Psoas muscle (tissue), 8 donors: ENCODE measurements around the gene MAL. TPM values are rescaled to one million over a fixed set of nuclear protein-coding genes. Genes with fewer than 3 reads are reported as not detected.

Source experiments
- ATAC-seq, 4 donors: fragments of 200-7000 bp; cut with Tn5 transposase; one replicate each; pipeline ENCODE4 v1.9.1; 2020; ENCODE audit warnings: moderate library complexity in 3 of 4, mild to moderate bottlenecking in 2 of 4
- DNase-seq, 2 donors: peaks; one replicate each; pipeline ENCODE4 v3.0.0-alpha.2; 2020
- H3K27ac ChIP-seq: fragments of 200-600 bp; one replicate; pipeline ENCODE4 v1.8.0; 2022
- H3K27me3 ChIP-seq, 3 donors: fragments of 200-600 bp in 1 of 3; one replicate each; pipeline versions ENCODE4 v1.6.1 to v1.8.0; 2013 to 2022; ENCODE audit warnings: low read length in 2 of 3, mild to moderate bottlenecking in 2 of 3, moderate library complexity in 1 of 3; ENCODE audit not compliant: insufficient read depth in 3 of 3
- H3K36me3 ChIP-seq, 2 donors: fragments of 200-600 bp in 1 of 2; one replicate each; pipeline versions ENCODE4 v1.6.1 to v1.8.0; 2013 to 2022; ENCODE audit warnings: low read depth in 1 of 2, mild to moderate bottlenecking in 1 of 2, moderate library complexity in 1 of 2; ENCODE audit not compliant: insufficient read depth in 1 of 2
- H3K4me1 ChIP-seq: fragments of 200-600 bp; one replicate; pipeline ENCODE4 v1.8.0; 2022
- H3K4me3 ChIP-seq: fragments of 200-600 bp; one replicate; pipeline ENCODE4 v1.8.0; 2022; ENCODE audit warnings: mild to moderate bottlenecking
- H3K9me3 ChIP-seq: fragments of 200-600 bp; one replicate; pipeline ENCODE4 v1.8.0; 2022
- WGBS, 3 donors: extraction: QIAGEN DNeasy Blood & Tissue Kit; methylation state at CpG; one replicate each; pipeline versions ENCODE4 v1.1.6 to v1.1.7; 2013; 5-methylcytosine and 5-hydroxymethylcytosine counted together
- intact Hi-C, 2 donors: fragments of 100-400 bp; cut with DNase I; formaldehyde crosslinking; loops; one replicate each; pipeline versions ENCODE4 v1.11.0 to v1.14.2; 2022
- polyA plus RNA-seq, 3 donors: library from polyadenylated mRNA; stranded (reverse); fragments of 200-250 nt; gene quantifications; one replicate each; pipeline ENCODE4 v1.2.3, GENCODE V29; 2013
- total RNA-seq, 4 donors: library from RNA; stranded (reverse); fragmentation: NEBNext Ultra II Directional in 2 of 4; extraction: Animal tissue kit (Norgen Biotek cat#: 25700) in 2 of 4; gene quantifications; one replicate each; pipeline versions ENCODE4 v1.2.1 to v1.2.4, GENCODE V29; 2021 to 2023
- TF ChIP-seq, protein P1 (sequence below): fragments of 200-600 bp; IDR thresholded peaks from one replicate; pipeline ENCODE4 v1.8.0; 2022; ENCODE audit warnings: antibody characterized with exemption
- donor health status: healthy with polysubstance abuse.
- donor health status: DM: no; HTN: no; CAD: no; lungs with moderate emphysema.
- donor health status: Bipolar disorder and iron deficiency.
- donor health status: healthy.
- donor health status: DM: yes; HTN: yes; CAD: no.
- donor health status: DM: no; HTN: no; CAD: no.
- donor health status: DM: no; HTN: no; CAD: no.
- donor health status: DM: yes; HTN: yes; CAD: no.

The MAL gene
- total and polyA plus RNA-seq, 7 donors, result 0.53 to 1.5 (median 0.93) TPM; not detected in 1

- TF ChIP-seq, protein P1, sequence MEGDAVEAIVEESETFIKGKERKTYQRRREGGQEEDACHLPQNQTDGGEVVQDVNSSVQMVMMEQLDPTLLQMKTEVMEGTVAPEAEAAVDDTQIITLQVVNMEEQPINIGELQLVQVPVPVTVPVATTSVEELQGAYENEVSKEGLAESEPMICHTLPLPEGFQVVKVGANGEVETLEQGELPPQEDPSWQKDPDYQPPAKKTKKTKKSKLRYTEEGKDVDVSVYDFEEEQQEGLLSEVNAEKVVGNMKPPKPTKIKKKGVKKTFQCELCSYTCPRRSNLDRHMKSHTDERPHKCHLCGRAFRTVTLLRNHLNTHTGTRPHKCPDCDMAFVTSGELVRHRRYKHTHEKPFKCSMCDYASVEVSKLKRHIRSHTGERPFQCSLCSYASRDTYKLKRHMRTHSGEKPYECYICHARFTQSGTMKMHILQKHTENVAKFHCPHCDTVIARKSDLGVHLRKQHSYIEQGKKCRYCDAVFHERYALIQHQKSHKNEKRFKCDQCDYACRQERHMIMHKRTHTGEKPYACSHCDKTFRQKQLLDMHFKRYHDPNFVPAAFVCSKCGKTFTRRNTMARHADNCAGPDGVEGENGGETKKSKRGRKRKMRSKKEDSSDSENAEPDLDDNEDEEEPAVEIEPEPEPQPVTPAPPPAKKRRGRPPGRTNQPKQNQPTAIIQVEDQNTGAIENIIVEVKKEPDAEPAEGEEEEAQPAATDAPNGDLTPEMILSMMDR, result no peak
- H3K36me3 ChIP-seq, result no peaks in the 10 kb centered on the region
- no peak for ATAC-seq
- no peak overlapping the region for H3K4me3 ChIP-seq
- no peak overlapping the region for H3K27ac ChIP-seq
- H3K9me3 ChIP-seq, result no peaks in the 10 kb centered on the region
- WGBS, 3 donors, result 91 to 95% (median 95%) methylated on average over 13 of the region's 13 CpGs
- H3K4me1 ChIP-seq, result peaks cover 9% of the 10 kb centered on the region
- peaks cover 0 to 2% (median 0%) of the 10 kb centered on the region in 3 donors for H3K27me3 ChIP-seq
- DNase-seq, result no peak
- intact Hi-C loops, result no loop called here
Observed at GRCh38 chr2:95046371-95047112, 21.0 kb downstream of the MAL start.

DNA sequence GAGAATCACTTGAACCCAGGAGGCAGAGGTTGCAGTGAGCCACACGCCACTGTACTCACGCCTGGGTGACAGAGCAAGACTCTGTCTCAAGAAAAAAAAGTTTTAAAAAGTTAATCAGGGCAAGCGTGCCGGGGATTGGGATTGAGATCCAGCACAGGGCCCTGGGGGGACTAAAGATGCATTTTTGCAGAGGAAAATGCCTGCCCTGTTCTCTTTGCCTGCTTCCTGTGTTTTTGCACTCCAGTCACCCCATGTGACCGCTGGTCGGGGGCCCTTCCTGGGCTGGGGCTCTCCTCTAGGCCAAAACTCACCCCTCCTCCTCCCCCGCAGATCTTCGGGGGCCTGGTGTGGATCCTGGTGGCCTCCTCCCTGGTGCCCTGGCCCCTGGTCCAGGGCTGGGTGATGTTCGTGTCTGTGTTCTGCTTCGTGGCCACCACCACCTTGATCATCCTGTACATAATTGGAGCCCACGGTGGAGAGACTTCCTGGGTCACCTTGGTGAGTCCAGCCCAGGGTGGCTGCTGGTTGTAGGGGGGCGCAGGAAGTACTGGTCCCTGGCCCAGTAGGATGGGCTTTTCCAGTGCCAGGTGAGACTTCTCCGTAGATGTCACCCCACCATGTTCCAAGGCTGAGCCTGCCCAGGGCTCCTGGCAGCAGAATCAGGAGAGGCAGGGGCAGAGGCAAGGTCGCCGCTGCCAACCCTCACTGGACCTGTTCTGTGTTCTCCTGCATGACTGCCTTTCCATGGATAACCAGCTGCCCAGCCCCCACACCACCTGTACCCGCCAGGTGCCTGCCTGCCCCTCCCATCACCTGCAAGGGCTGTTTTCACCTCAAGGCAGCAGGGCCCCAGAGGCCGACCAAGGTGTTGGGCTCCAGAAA, 22.4 kb downstream of the MAL start:
- Histone ChIP-seq H3K4me3 (no peak overlapping the region), H3K27me3 (peaks cover 0 to 2% (median 0%) of the 10 kb centered on the region in 3 donors), H3K4me1 (peaks cover 9% of the 10 kb centered on the region), H3K36me3 (no peaks in the 10 kb centered on the region), H3K27ac (no peak overlapping the region), H3K9me3 (no peaks in the 10 kb centered on the region)
- TF ChIP-seq, protein P1, result no peak
- 81 to 87% (median 83%) methylated on average over 17 of the region's 17 CpGs for WGBS, 3 donors
- DNase-seq (peak in 1 of 2 donors; percentile 24), ATAC-seq (no peak)
- intact Hi-C loops, result no loop called here

DNA sequence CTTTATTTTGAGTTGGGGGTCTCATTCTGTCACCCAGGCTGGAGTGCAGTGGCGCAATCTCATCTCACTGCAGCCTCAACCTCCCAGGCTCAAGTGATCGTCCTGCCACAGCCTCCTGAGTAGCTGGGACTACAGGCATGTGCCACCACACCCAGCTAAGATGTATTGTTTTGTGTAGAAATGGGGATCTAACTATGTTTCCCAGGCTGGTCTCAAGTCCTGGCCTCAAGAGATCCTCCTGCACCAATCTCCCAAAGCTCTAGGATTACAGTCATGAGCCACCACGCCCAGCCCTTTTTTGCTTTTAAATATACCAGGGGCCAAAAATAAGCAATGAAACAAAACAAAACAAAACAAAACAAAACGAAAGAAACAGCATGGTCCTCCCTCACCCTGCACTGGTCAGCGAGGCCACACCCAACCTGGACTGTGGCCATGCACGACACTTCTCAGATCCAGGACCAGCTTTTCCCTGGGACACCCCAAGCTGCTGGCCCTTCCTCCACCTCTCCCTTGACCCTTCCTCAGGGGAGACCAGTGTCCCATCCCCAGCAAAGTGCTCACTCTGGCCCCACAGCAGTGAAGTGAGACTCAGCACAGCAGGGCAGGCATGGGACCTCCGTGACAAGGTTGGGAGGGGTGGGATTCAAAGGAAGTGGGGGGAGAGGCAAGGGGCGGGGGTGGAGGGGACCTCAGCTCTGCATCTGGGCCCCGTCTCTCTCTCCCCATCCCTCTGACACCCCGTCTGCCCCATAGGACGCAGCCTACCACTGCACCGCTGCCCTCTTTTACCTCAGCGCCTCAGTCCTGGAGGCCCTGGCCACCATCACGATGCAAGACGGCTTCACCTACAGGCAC, 23.5 kb downstream of the MAL start:
- no peak overlapping the region for H3K27ac ChIP-seq
- no peaks in the 10 kb centered on the region for H3K4me1 ChIP-seq
- WGBS, 3 donors, result 77 to 81% (median 77%) methylated on average over 15 of the region's 15 CpGs
- peak in 1 of 2 donors; percentile 30 for DNase-seq
- peaks cover 0 to 5% (median 3%) of the 10 kb centered on the region in 3 donors for H3K27me3 ChIP-seq
- H3K9me3 ChIP-seq, result no peaks in the 10 kb centered on the region
- H3K36me3 ChIP-seq, result no peaks in the 10 kb centered on the region
- intact Hi-C loops, result no loop called here
- ATAC-seq, result no peak
- H3K4me3 ChIP-seq, result no peak overlapping the region
- TF ChIP-seq, protein P1, result no peak

- WGBS, 3 donors, result 91 to 95% (median 91%) methylated on average over 10 of the region's 10 CpGs
- H3K27me3 ChIP-seq, result peaks cover 0 to 5% (median 3%) of the 10 kb centered on the region in 3 donors
- ATAC-seq (no peak), DNase-seq (no peak)
- intact Hi-C loops, result no loop called here
- H3K36me3 ChIP-seq, result no peaks in the 10 kb centered on the region
- H3K9me3 ChIP-seq, result no peaks in the 10 kb centered on the region
- no peak overlapping the region for H3K27ac ChIP-seq
- H3K4me1 ChIP-seq, result no peaks in the 10 kb centered on the region
- no peak overlapping the region for H3K4me3 ChIP-seq
- TF ChIP-seq, protein P1, result no peak
Observed at GRCh38 chr2:95049683-95049955, 24.1 kb downstream of the MAL start.
